PC-3 (cell line): ENCODE data around the gene ORC4.

Source experiments
- CTCF ChIP-seq: fragments of 300-600 bp; sonication (generic); conservative IDR thresholded peaks from 2 replicates; pipeline ENCODE4 v1.5.1; 2017; ENCODE audit warnings: antibody characterized with exemption, low read depth, mild to moderate bottlenecking, low read length
- EZH2 ChIP-seq: fragments of 300-600 bp; sonication (generic); IDR thresholded peaks from one replicate; pipeline ENCODE4 v1.6.1; 2017; ENCODE audit warnings: antibody characterized with exemption, mild to moderate bottlenecking, low read length; ENCODE audit not compliant: unreplicated experiment
- EZH2phosphoT487 ChIP-seq: fragments of 300-600 bp; sonication (generic); IDR thresholded peaks from 2 replicates; pipeline ENCODE4 v1.6.1; 2018; ENCODE audit warnings: mild to moderate bottlenecking, antibody characterized with exemption, low read length, borderline replicate concordance

- TF ChIP-seq CTCF = no peak
- TF ChIP-seq EZH2phosphoT487 = no peak
- TF ChIP-seq EZH2 = no peak
Observed at GRCh38 chr2:148067801-148068200, 47.3 kb upstream of the ORC4 start.
